ENCODE data around the gene CLCN7. TPM values are rescaled to one million over a fixed set of nuclear protein-coding genes. Genes with fewer than 3 reads are reported as not detected.

The CLCN7 gene
- total and polyA plus RNA-seq, 9 of the 15 experiments (the other 6 are each of a cell fraction or from before 2014, with no cell fraction given), result 0.06 to 126 (median 18.7) TPM

- TF ChIP-seq CAMTA2 (CRISPR knock-in tag; conservative IDR thresholded peaks at IDR 0.05) (no peak), ZNF444 (CRISPR knock-in tag; IDR thresholded peaks at IDR 0.05) (no peak), DPF2 (IDR thresholded peaks at IDR 0.05) (peak; percentile 37; the same call in 1 of the 2 replicates), CREB3L1 (IDR thresholded peaks at IDR 0.05; ENCODE audit: borderline replicate concordance, low read depth) (peak; percentile 34; the same call in 1 of the 2 replicates), ZEB2 (IDR thresholded peaks at IDR 0.05) (peak; percentile 100), BRD9 (IDR thresholded peaks at IDR 0.05; ENCODE audit: low read depth, partially characterized antibody) (no peak), SIRT6 (IDR thresholded peaks at IDR 0.05; ENCODE audit: low read depth, low read length) (no peak), MIER1 (IDR thresholded peaks at IDR 0.05; ENCODE audit: low read depth) (no peak), ELF1 (tag; IDR thresholded peaks at IDR 0.05) (peak; percentile 73), ETS1 (conservative IDR thresholded peaks at IDR 0.05; ENCODE audit: control insufficient read depth, low read depth, low read length) (0 out of 2 replicates have a peak, but pooled peaks have one; percentile 30), ZNF830 (CRISPR knock-in tag; IDR thresholded peaks at IDR 0.05) (no peak), STAT5B (CRISPR knock-in tag; IDR thresholded peaks at IDR 0.05) (no peak), PRMT5 (CRISPR knock-in tag; IDR thresholded peaks at IDR 0.05) (no peak), MEIS2 (IDR thresholded peaks at IDR 0.05; ENCODE audit: partially characterized antibody) (no peak), NKRF (IDR thresholded peaks at IDR 0.05; ENCODE audit: borderline replicate concordance) (peak; percentile 91), ZNF140 (CRISPR knock-in tag; IDR thresholded peaks at IDR 0.05) (no peak), ZNF445 (CRISPR knock-in tag; IDR thresholded peaks at IDR 0.05; ENCODE audit: low read depth) (no peak), SREBF1 (IDR thresholded peaks at IDR 0.05; ENCODE audit: borderline replicate concordance, low read depth, low read length) (no peak), FOXM1 (IDR thresholded peaks at IDR 0.05; ENCODE audit: low read depth) (no peak), FOXM1 (CRISPR knock-in tag; IDR thresholded peaks at IDR 0.05; ENCODE audit: low read depth) (0 out of 2 replicates have a peak, but pooled peaks have one; percentile 16), ZNF644 (tag; IDR thresholded peaks at IDR 0.05; ENCODE audit: low read depth) (no peak; the same call in 1 of the 2 replicates), POLR2A (conservative IDR thresholded peaks at IDR 0.05) (peak; percentile 85), E2F6 (IDR thresholded peaks at IDR 0.05; ENCODE audit: borderline replicate concordance in 1 of 2, extremely low read depth in 1 of 2, insufficient read depth in 1 of 2, insufficient read length in 1 of 2, low read depth in 1 of 2, low read length in 1 of 2, poor library complexity in 1 of 2, severe bottlenecking in 1 of 2) (peak; percentile 93 to 95), NFATC3 (IDR thresholded peaks at IDR 0.05) (no peak)
These were observed 18.3 kb upstream of the CLCN7 start, which contains the start of gene TELO2 (continued) for GRCh38 chr16:1492923-1493745.

Data from K562 (cell line).